Measurements from ENCODE around the gene GPC5.
"Not testable (repeated sequence)": the region's sequence is repeated elsewhere in the genome, so short reads cannot be mapped to it uniquely, and the experiment has no call there.

GPC5 gene

GRCh38 chr13:92843549-92843948 is 1445.1 kb downstream of the GPC5 start:
- no peak for DNase-seq (ENCODE audit: low read depth)

GRCh38 chr13:92849381-92849780 is 1451.0 kb downstream of the GPC5 start:
- no peak for DNase-seq (ENCODE audit: low read depth)

- no peak for DNase-seq (ENCODE audit: low read depth)
Observed at GRCh38 chr13:92864584-92865284, 1466.3 kb downstream of the GPC5 start.

GRCh38 chr13:92873029-92873428 is 1474.6 kb downstream of the GPC5 start:
- DNase-seq (ENCODE audit: low read depth), result no peak

- no peak for DNase-seq (ENCODE audit: low read depth)
Observed at GRCh38 chr13:92886535-92887077, 1488.2 kb downstream of the GPC5 start.

GRCh38 chr13:92894447-92894846 is 1496.0 kb downstream of the GPC5 start:
- no peak for DNase-seq (ENCODE audit: low read depth)

GRCh38 chr13:92896842-92897241 is 1498.4 kb downstream of the GPC5 start:
- no peak for DNase-seq (ENCODE audit: low read depth)

GRCh38 chr13:92898946-92899345 is 1500.5 kb downstream of the GPC5 start:
- not testable (repeated sequence) for DNase-seq (ENCODE audit: low read depth)

GRCh38 chr13:92900446-92900845 is 1502.0 kb downstream of the GPC5 start:
- DNase-seq (ENCODE audit: low read depth), result no peak

GRCh38 chr13:92901739-92902138 is 1503.3 kb downstream of the GPC5 start:
- no peak for DNase-seq (ENCODE audit: low read depth)

GRCh38 chr13:92912629-92913028 is 1514.2 kb downstream of the GPC5 start:
- no peak for DNase-seq (ENCODE audit: low read depth)

GRCh38 chr13:92913840-92914239 is 1515.4 kb downstream of the GPC5 start:
- no peak for DNase-seq (ENCODE audit: low read depth)

Measured in stimulated activated CD8-positive, alpha-beta memory T cell treated with anti-CD3 and anti-CD28 coated beads, Interleukin-4, amount 100 ng/mL, for 24 hours (primary cell).